Uterus (tissue), 4 donors: Measurements from ENCODE around the gene LRP1B. TPM values are rescaled to one million over a fixed set of nuclear protein-coding genes. Genes with fewer than 3 reads are reported as not detected.

Experiments used
- DNase-seq, 2 donors: peaks; one replicate each; pipeline ENCODE4 v3.0.0-alpha.2; 2019 to 2020
- H3K27ac ChIP-seq, 2 donors: fragments of 200-600 bp; sonication (generic); 1 replicate in 1 of 2; 2 replicates in 1 of 2; pipeline ENCODE4 v1.5.1; 2016 to 2018
- H3K27me3 ChIP-seq, 2 donors: fragments of 200-600 bp; sonication (generic); one replicate each; pipeline ENCODE4 v1.5.1; 2018 to 2019; ENCODE audit warnings: control low read depth in 1 of 2
- H3K36me3 ChIP-seq, 2 donors: fragments of 200-600 bp; sonication (generic); one replicate each; pipeline ENCODE4 v1.5.1; 2019; ENCODE audit warnings: control low read depth in 1 of 2
- H3K4me1 ChIP-seq, 2 donors: fragments of 200-600 bp; sonication (generic); one replicate each; pipeline ENCODE4 v1.5.1; 2018 to 2019; ENCODE audit warnings: control low read depth in 1 of 2
- H3K4me3 ChIP-seq, 2 donors: fragments of 200-600 bp; sonication (generic); 1 replicate in 1 of 2; 2 replicates in 1 of 2; pipeline ENCODE4 v1.5.1; 2018 to 2019; ENCODE audit warnings: mild to moderate bottlenecking in 1 of 2
- H3K9me3 ChIP-seq, 2 donors: fragments of 200-600 bp; sonication (generic); one replicate each; pipeline ENCODE4 v1.5.1; 2019; ENCODE audit warnings: control low read depth in 1 of 2
- POLR2A ChIP-seq, 2 donors: fragments of 450-650 bp; IDR thresholded peaks; one replicate each; pipeline ENCODE4 v1.6.1; 2016; ENCODE audit warnings: antibody characterized with exemption in 2 of 2, mild to moderate bottlenecking in 1 of 2, moderate library complexity in 1 of 2
- intact Hi-C: fragments of 100-400 bp; cut with DNase I; formaldehyde crosslinking; loops from one replicate; pipeline ENCODE4 v1.15.1; 2023; ENCODE audit warnings: low total_unique reads
- total RNA-seq, 4 donors: library from RNA; depleted of rRNA in 3 of 4; stranded (reverse); fragments of >200 nt in 3 of 4; gene quantifications; one replicate each; pipeline versions ENCODE4 v1.1.0 to v1.2.4, GENCODE V29; 2014 to 2023
- TF ChIP-seq, protein P1 (sequence below), 4 experiments: fragments of 200-600 bp in 2 of 4; fragments of 450-650 bp in 2 of 4; sonication (generic) in 2 of 4; IDR thresholded peaks; one replicate each; pipeline ENCODE4 v1.5.1; 2016 to 2019; ENCODE audit warnings: antibody characterized with exemption in 4 of 4, mild to moderate bottlenecking in 2 of 4, moderate library complexity in 1 of 4
- donor health status: DM: yes; HTN: yes; CAD: no.

LRP1B gene
- total RNA-seq, 4 donors from 2014 or later, result 0.29 to 7.3 (median 0.79) TPM; not detected in 1

DNA sequence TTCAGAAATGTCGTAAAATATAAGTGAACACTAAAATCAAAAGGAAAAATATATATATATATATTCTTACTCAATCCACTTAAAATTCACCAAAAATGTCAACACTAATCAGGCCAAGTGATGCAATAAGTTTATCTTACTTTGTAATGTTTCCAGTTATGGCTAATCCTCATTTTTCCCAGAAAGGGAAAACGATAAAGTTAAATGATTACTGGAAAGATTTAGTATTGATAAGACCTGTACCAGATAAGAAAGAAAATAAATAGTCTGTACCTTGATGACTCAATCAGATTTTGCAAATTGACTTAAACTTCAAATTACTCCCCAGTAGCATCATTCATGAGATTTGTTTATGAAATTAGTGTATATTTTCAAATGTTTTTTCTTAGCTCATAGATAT is 407.0 kb downstream of the LRP1B start:
- Histone ChIP-seq H3K9me3 (no peaks in the 10 kb centered on the region), H3K4me1 (no peaks in the 10 kb centered on the region), H3K27me3 (no peaks in the 10 kb centered on the region), H3K4me3 (no peak overlapping the region), H3K36me3 (no peaks in the 10 kb centered on the region), H3K27ac (no peak overlapping the region)
- intact Hi-C loops, result no loop called here
- TF ChIP-seq, protein P1, sequence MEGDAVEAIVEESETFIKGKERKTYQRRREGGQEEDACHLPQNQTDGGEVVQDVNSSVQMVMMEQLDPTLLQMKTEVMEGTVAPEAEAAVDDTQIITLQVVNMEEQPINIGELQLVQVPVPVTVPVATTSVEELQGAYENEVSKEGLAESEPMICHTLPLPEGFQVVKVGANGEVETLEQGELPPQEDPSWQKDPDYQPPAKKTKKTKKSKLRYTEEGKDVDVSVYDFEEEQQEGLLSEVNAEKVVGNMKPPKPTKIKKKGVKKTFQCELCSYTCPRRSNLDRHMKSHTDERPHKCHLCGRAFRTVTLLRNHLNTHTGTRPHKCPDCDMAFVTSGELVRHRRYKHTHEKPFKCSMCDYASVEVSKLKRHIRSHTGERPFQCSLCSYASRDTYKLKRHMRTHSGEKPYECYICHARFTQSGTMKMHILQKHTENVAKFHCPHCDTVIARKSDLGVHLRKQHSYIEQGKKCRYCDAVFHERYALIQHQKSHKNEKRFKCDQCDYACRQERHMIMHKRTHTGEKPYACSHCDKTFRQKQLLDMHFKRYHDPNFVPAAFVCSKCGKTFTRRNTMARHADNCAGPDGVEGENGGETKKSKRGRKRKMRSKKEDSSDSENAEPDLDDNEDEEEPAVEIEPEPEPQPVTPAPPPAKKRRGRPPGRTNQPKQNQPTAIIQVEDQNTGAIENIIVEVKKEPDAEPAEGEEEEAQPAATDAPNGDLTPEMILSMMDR (IDR thresholded peaks at IDR 0.05), result no peak
- TF ChIP-seq POLR2A (IDR thresholded peaks at IDR 0.05), result no peak
- no peak for DNase-seq

DNA sequence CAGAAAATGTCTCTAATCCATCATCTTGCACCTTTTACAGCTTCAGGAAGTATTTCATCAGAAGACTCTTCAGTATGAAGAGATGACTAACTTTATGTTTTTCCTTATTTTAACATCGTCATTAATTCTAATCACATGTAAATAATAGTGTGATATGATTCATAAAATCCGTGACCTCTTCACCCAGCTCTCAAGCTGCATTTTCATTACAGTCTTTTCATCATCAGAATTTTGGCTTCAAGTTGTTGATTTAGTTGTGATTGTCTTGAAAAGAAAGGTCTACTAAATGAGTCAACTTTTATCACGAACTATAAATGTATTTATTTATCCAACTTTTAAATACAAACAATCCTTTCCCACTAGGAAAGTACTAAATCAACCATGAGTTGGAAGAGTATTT is 410.3 kb downstream of the LRP1B start:
- Histone ChIP-seq H3K27me3 (no peaks in the 10 kb centered on the region), H3K9me3 (no peaks in the 10 kb centered on the region), H3K4me1 (no peaks in the 10 kb centered on the region), H3K4me3 (no peak overlapping the region), H3K36me3 (no peaks in the 10 kb centered on the region), H3K27ac (no peak overlapping the region)
- TF ChIP-seq, protein P1 (IDR thresholded peaks at IDR 0.05), result no peak
- TF ChIP-seq POLR2A (IDR thresholded peaks at IDR 0.05), result no peak
- intact Hi-C loops, result no loop called here
- no peak for DNase-seq

DNA sequence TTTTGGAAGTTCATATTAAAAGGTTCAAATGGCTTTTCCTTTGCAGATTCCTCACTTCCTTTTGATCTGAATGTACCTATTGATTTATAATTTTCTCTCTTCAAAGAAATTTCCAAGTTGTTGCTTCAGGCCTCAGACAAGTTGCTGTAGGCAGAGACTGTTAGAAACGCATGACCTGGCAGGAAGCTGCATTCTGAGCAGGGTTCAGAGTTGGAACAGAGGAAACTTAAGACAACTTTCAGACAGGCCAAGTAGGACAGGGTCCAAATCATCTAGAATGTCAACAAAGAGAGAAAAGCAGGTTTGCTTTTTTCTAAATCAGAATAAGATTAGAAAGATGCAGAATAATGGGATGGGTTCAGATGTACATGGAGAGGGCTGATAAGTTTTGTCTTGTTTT is 416.3 kb downstream of the LRP1B start:
- Histone ChIP-seq H3K27ac (no peak overlapping the region), H3K4me3 (no peak overlapping the region), H3K4me1 (no peaks in the 10 kb centered on the region), H3K9me3 (no peaks in the 10 kb centered on the region), H3K36me3 (no peaks in the 10 kb centered on the region), H3K27me3 (no peaks in the 10 kb centered on the region)
- DNase-seq, result no peak
- no peak for TF ChIP-seq POLR2A (IDR thresholded peaks at IDR 0.05)
- TF ChIP-seq, protein P1 (IDR thresholded peaks at IDR 0.05), result no peak
- intact Hi-C loops, result no loop called here

DNA sequence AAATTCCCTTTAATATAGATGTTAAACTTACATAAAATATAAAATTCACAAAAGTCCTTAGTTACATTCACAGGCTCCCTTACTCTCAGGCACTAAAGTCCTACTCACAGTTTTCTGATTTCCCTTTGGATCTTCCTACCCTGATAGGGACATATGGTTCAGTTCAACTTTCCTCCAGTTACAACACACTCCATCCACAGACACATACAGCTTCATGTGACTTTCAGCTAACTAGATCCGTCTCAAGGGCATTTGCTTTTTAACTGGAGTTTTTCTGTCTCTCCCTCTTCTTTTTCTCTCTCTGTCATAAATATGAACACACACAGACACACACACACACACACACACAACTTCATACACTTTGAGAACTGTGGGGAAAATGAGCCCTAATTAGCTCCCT is 419.2 kb downstream of the LRP1B start:
- Histone ChIP-seq H3K27ac (no peak overlapping the region), H3K27me3 (no peaks in the 10 kb centered on the region), H3K36me3 (no peaks in the 10 kb centered on the region), H3K4me1 (no peaks in the 10 kb centered on the region), H3K4me3 (no peak overlapping the region), H3K9me3 (no peaks in the 10 kb centered on the region)
- TF ChIP-seq, protein P1 (IDR thresholded peaks at IDR 0.05), result no peak
- TF ChIP-seq POLR2A (IDR thresholded peaks at IDR 0.05), result no peak
- DNase-seq, result no peak
- intact Hi-C loops, result no loop called here

DNA sequence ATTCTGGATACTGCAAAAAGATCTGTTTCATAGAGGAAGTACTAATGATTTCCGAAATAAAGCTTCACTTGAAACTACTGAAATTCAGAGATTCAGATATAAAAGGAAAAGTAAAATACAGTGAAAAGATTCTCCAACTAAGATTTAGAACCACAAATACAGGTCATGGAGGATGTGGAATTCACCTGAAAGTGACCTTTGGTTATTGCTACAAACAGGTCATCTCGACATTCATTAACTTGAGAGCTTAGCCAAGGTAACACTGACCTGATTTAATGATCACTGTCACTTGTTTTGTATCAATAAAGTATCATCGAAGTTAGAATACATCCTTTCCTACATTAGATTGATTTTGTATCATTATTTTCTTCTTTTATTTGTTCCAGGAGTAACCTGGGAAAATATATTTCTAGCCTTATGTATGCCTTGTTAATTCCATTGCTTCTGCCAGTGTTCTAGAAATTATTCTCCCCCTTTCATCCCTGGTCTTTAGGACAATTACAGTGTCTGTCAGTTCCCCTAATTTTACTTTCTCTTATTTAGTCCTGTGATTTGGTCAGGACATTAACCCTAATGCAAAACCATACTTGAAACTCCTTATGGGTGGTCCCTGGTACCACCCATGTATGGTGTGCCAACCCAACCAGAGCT is 420.1 kb downstream of the LRP1B start:
- no peak overlapping the region for H3K27ac ChIP-seq
- H3K9me3 ChIP-seq, result no peaks in the 10 kb centered on the region
- TF ChIP-seq, protein P1 (IDR thresholded peaks at IDR 0.05), result no peak
- TF ChIP-seq POLR2A (IDR thresholded peaks at IDR 0.05), result no peak
- H3K27me3 ChIP-seq, result no peaks in the 10 kb centered on the region
- no peaks in the 10 kb centered on the region for H3K4me1 ChIP-seq
- no peaks in the 10 kb centered on the region for H3K36me3 ChIP-seq
- no peak for DNase-seq
- intact Hi-C loops, result no loop called here
- no peak overlapping the region for H3K4me3 ChIP-seq
